Measurements from ENCODE around the gene YEATS2.

Gene YEATS2

DNA sequence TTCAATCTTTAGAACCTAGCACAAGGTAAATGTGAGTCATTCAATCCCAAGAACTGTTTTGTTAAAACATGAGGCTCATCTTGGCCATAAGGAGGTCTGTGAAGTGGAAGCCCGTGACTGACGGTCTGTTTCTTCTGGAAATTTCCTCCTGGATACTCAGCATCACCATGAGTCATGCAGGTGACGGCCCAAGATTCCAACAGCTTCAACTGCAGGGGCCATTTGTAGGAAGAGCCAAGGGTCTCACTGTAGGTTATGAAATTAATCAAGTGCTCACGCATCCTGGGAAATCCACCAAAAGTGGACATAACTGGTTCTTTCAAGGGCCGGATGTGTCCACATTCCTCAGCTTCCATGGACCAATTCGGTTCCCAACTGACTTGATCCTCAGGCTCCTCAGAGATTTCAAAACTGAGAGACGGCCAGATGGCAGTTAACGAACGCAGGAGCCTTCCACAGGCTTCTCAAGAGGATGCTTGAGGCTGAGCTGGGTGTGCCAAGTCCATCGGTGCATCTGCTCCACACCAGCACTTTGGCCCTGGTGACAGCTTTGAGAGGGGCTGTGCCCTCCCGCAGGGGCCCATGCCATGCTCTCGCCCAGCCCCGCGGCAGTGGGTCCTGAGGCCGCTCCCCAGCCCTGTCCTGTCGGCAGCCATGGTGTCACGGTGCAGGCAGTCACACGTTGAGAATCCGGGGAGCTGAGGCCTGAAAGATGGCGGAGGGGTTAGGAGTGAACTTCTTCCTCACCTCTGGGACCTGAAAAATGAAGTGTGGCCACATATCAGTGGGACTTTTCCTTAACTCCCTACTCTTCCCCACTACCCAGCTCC lies 119.3 kb downstream of the YEATS2 start:
- CTCF ChIA-PET: no interaction called here
- TF ChIP-seq, protein P1, sequence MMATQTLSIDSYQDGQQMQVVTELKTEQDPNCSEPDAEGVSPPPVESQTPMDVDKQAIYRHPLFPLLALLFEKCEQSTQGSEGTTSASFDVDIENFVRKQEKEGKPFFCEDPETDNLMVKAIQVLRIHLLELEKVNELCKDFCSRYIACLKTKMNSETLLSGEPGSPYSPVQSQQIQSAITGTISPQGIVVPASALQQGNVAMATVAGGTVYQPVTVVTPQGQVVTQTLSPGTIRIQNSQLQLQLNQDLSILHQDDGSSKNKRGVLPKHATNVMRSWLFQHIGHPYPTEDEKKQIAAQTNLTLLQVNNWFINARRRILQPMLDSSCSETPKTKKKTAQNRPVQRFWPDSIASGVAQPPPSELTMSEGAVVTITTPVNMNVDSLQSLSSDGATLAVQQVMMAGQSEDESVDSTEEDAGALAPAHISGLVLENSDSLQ (IDR thresholded peaks at IDR 0.05): no peak
- TF ChIP-seq FOXM1 (IDR thresholded peaks at IDR 0.05; ENCODE audit: borderline replicate concordance): no peak
- no peak for DNase-seq (ENCODE audit: extremely low spot score)
- POLR2A ChIA-PET: no interaction called here

DNA sequence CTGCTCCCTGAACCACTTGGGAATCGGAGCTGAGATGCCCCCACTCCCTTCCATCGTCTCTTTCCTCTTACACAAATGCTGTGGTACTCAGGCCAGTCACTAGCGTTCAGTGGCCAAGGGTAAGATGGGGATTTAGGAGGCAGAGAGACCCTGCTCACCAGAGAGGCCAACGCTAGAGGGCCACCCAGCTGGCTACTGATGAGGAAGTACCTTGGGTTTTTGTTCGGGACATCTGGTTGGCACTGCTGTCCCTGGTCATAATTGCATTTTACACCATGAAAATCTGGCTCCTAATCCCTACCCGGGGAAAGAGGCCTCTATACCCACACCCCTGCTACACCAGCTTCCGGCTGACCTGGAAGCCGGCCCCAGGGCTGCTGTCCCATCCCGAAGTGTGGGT lies 120.0 kb downstream of the YEATS2 start:
- DNase-seq (ENCODE audit: extremely low spot score): no peak
- CTCF ChIA-PET: no interaction called here
- POLR2A ChIA-PET: no interaction called here
- no peak for TF ChIP-seq ZNF384 (IDR thresholded peaks at IDR 0.05)
- TF ChIP-seq FOXM1 (IDR thresholded peaks at IDR 0.05; ENCODE audit: borderline replicate concordance): no peak
- no peak for TF ChIP-seq FOXK2 (IDR thresholded peaks at IDR 0.05)
- TF ChIP-seq NFRKB (IDR thresholded peaks at IDR 0.05): no peak
- TF ChIP-seq CTBP1 (IDR thresholded peaks at IDR 0.05; ENCODE audit: borderline replicate concordance): no peak
- TF ChIP-seq, protein P1 (IDR thresholded peaks at IDR 0.05): no peak
- TF ChIP-seq ELF4 (IDR thresholded peaks at IDR 0.05): no peak
- TF ChIP-seq TARDBP (IDR thresholded peaks at IDR 0.05): no peak
- TF ChIP-seq SP1 (IDR thresholded peaks at IDR 0.05): no peak
- TF ChIP-seq BHLHE40 (IDR thresholded peaks at IDR 0.05; ENCODE audit: borderline replicate concordance): no peak
- no peak for TF ChIP-seq HDGF (IDR thresholded peaks at IDR 0.05; ENCODE audit: borderline replicate concordance)
- TF ChIP-seq ARNT (IDR thresholded peaks at IDR 0.05): no peak
- no peak for TF ChIP-seq SUZ12 (IDR thresholded peaks at IDR 0.05)
- TF ChIP-seq L3MBTL2 (conservative IDR thresholded peaks at IDR 0.05): no peak

DNA sequence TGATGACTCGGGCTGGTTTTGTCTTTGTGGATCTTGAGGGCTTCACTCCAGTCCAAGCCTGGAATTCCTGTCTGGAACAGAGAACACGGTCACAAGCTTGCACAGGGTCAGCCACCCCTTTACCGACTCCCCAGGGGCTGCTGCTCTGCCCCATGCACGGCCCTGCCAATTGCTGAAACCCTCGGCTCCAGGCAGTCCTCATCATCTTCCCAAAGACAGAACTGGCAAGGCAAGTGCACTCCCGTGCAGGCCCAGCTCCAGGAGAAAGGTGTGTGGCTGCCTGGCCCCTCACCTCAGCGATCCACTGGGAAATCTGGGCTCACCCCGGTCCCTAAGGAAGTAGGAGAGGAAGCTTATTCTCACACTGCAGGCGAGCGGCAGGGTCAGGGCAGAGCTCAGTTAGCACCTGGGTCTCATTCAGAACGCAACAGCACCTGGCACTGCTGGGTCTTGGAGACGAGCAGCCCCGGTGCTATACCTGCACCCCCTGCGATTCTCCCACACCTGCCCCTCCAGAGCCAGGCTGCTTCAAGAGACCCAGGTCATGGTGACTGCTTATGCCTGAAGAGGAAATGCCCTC lies 120.5 kb downstream of the YEATS2 start:
- CTCF ChIA-PET: no interaction called here
- DNase-seq (ENCODE audit: extremely low spot score): no peak
- TF ChIP-seq FOXA1 (IDR thresholded peaks at IDR 0.05): no peak
- TF ChIP-seq, protein P1 (IDR thresholded peaks at IDR 0.05): no peak
- no peak for TF ChIP-seq HDGF (IDR thresholded peaks at IDR 0.05; ENCODE audit: borderline replicate concordance)
- TF ChIP-seq L3MBTL2 (conservative IDR thresholded peaks at IDR 0.05): no peak
- POLR2A ChIA-PET: no interaction called here

DNA sequence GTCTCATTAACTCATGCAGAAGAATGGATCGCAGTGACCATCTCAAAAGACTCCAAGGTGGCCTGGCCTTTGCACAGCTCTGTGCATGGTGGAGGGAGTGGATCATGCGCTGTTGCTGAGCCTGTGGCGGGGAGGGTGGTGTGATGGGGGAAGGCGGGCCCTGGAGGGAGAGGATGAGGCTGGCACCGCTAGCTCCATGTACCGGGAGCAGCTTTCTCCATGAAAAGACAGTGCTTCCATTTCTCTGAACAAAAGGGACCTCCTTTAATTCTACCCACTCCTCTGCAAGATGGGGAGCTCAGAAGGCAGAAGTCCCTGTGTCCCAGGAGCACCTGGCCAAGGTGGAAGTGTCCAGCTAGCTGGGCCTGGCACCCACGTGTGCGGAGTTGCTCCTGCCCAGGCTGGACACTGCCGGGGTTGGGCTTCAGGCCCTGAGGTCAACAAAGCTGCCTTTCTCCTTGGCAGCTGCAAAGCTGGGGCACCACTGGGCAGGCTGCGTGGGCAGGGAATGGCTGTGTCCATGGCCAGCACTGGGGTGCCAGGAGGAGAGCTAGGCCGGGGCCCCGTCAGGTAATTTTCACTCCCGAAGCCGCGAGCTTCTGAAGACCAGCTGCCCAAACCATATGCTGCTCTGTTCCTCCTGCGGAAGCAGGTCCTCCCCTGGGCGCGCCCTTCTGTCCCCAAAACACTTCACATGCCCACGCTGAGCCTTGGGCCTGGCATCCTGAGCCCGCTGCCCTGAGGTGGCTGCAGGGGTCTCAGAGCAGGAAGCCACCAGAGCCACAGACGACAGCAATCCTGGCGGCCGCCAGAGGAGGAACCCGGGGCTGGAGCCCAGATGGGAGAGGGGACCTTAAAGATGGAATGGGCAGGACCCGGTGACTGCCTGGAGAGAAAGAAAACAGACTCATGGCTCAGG lies 121.4 kb downstream of the YEATS2 start:
- TF ChIP-seq CTBP1 (IDR thresholded peaks at IDR 0.05; ENCODE audit: borderline replicate concordance): no peak
- TF ChIP-seq SP1 (IDR thresholded peaks at IDR 0.05): no peak
- no peak for TF ChIP-seq NFRKB (IDR thresholded peaks at IDR 0.05)
- no peak for TF ChIP-seq ELF4 (IDR thresholded peaks at IDR 0.05)
- TF ChIP-seq, protein P1 (IDR thresholded peaks at IDR 0.05): no peak
- no peak for TF ChIP-seq L3MBTL2 (conservative IDR thresholded peaks at IDR 0.05)
- TF ChIP-seq BHLHE40 (IDR thresholded peaks at IDR 0.05; ENCODE audit: borderline replicate concordance): no peak
- TF ChIP-seq ZNF384 (IDR thresholded peaks at IDR 0.05): no peak
- TF ChIP-seq LEF1 (IDR thresholded peaks at IDR 0.05; ENCODE audit: borderline replicate concordance): no peak
- no peak for TF ChIP-seq HDGF (IDR thresholded peaks at IDR 0.05; ENCODE audit: borderline replicate concordance)
- no peak for TF ChIP-seq FOXA1 (IDR thresholded peaks at IDR 0.05)
- TF ChIP-seq TARDBP (IDR thresholded peaks at IDR 0.05): no peak
- DNase-seq (ENCODE audit: extremely low spot score): no peak
- ChIA-PET POLR2A (no interaction called here), CTCF (no interaction called here)

DNA sequence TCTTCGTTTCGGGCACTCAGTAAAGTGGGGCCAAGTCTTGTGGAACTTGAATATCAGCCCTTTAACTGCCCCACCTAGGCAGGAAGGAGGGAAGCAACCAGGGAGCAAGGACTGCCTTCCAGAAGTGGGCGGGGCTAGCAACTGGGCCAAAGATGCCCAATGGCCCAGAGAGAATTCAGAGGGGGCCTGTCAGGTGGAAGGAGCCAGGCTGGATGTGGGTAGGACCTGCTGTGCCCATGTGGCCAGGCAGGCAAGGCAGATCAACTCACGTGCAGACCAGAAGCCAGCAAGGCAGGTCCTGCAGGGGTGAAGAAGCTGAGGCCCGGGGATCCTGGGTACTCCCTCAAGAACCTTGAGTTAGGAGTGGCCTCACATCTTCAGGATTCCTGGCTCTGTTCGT lies 122.2 kb downstream of the YEATS2 start:
- CTCF ChIA-PET: no interaction called here

More for the DNA sequence above, 122.2 kb downstream of the YEATS2 start:
- TF ChIP-seq HDGF (IDR thresholded peaks at IDR 0.05; ENCODE audit: borderline replicate concordance): no peak
- TF ChIP-seq FOXA1 (IDR thresholded peaks at IDR 0.05): no peak
- no peak for TF ChIP-seq NFRKB (IDR thresholded peaks at IDR 0.05)
- no peak for TF ChIP-seq FOXK2 (IDR thresholded peaks at IDR 0.05)
- TF ChIP-seq ELF4 (IDR thresholded peaks at IDR 0.05): no peak
- no peak for TF ChIP-seq ARNT (IDR thresholded peaks at IDR 0.05)
- TF ChIP-seq BHLHE40 (IDR thresholded peaks at IDR 0.05; ENCODE audit: borderline replicate concordance): no peak
- TF ChIP-seq ZNF384 (IDR thresholded peaks at IDR 0.05): no peak
- no peak for TF ChIP-seq TARDBP (IDR thresholded peaks at IDR 0.05)
- TF ChIP-seq, protein P1 (IDR thresholded peaks at IDR 0.05): no peak
- no peak for TF ChIP-seq LEF1 (IDR thresholded peaks at IDR 0.05; ENCODE audit: borderline replicate concordance)
- POLR2A ChIA-PET: no interaction called here
- DNase-seq (ENCODE audit: extremely low spot score): no peak
